Smooth muscle cell (in vitro differentiated cells): Measurements from ENCODE around the gene EIF4EBP2. TPM values are rescaled to one million over a fixed set of nuclear protein-coding genes. Genes with fewer than 3 reads are reported as not detected.

Experiments
- DNase-seq: peaks from one replicate; lab custom pipeline; 2025; ENCODE audit not compliant: unreplicated experiment; lab: John Stamatoyannopoulos, UW
- H2AFZ ChIP-seq: fragments of 200-600 bp; sonication (generic); 2 replicates; pipeline ENCODE4 v1.6.0; 2016; ENCODE audit warnings: antibody characterized with exemption, low read depth, mild to moderate bottlenecking
- H3F3A ChIP-seq: fragments of 200-600 bp; sonication (generic); 2 replicates; pipeline ENCODE4 v1.6.0; 2017; ENCODE audit warnings: antibody characterized with exemption, low read depth
- H3K27ac ChIP-seq: fragments of 200-600 bp; sonication (generic); 2 replicates; pipeline ENCODE4 v1.5.1; 2016; ENCODE audit warnings: low read depth, mild to moderate bottlenecking
- H3K27me3 ChIP-seq: fragments of 200-600 bp; sonication (generic); 2 replicates; pipeline ENCODE4 v1.6.1; 2016; ENCODE audit warnings: low read depth, mild to moderate bottlenecking
- H3K36me3 ChIP-seq: fragments of 200-600 bp; sonication (generic); 2 replicates; pipeline ENCODE4 v1.5.1; 2016; ENCODE audit warnings: low read depth
- H3K4me1 ChIP-seq: fragments of 200-600 bp; sonication (generic); 2 replicates; pipeline ENCODE4 v1.5.1; 2016; ENCODE audit warnings: low read depth
- H3K4me2 ChIP-seq: fragments of 200-600 bp; sonication (generic); 2 replicates; pipeline ENCODE4 v1.6.0; 2016; ENCODE audit warnings: mild to moderate bottlenecking
- H3K4me3 ChIP-seq: fragments of 200-600 bp; sonication (generic); 2 replicates; pipeline ENCODE4 v1.5.1; 2016; ENCODE audit warnings: mild to moderate bottlenecking
- H3K79me2 ChIP-seq: fragments of 200-600 bp; sonication (generic); 2 replicates; pipeline ENCODE4 v1.6.0; 2016; ENCODE audit warnings: low read depth, mild to moderate bottlenecking
- H3K9ac ChIP-seq: fragments of 200-600 bp; sonication (generic); 2 replicates; pipeline ENCODE4 v1.6.0; 2016; ENCODE audit warnings: low read depth
- H3K9me3 ChIP-seq: fragments of 200-600 bp; sonication (generic); replicated peaks from 2 replicates; pipeline ENCODE4 v1.5.1; 2016; ENCODE audit warnings: low read depth
- H4K20me1 ChIP-seq: fragments of 200-600 bp; sonication (generic); 2 replicates; pipeline ENCODE4 v1.6.0; 2016; ENCODE audit warnings: low read depth
- CTCF ChIP-seq: fragments of 200-600 bp; sonication (generic); IDR thresholded peaks from 2 replicates; pipeline ENCODE4 v1.5.1; 2017; ENCODE audit warnings: borderline replicate concordance, mild to moderate bottlenecking, antibody characterized with exemption; ENCODE audit not compliant: insufficient read depth, poor library complexity, severe bottlenecking
- WGBS: methylation state at CpG from one replicate; pipeline ENCODE4 v1.1.7; 2016; ENCODE audit warnings: low lambda C conversion rate; 5-methylcytosine and 5-hydroxymethylcytosine counted together
- polyA plus RNA-seq: library from polyadenylated mRNA; unstranded; fragments of >200 nt; fragmentation: Nextera tagmentation; extraction: Ambion mirVana; gene quantifications from 2 replicates; pipeline ENCODE4 v1.2.1, GENCODE V29; 2016
- total RNA-seq: library from RNA; depleted of rRNA; stranded (reverse); fragments of >200 nt; gene quantifications from 2 replicates; pipeline ENCODE4 v1.2.3, GENCODE V29; 2014

Gene EIF4EBP2
- total and polyA plus RNA-seq, 2 experiments from 2014 or later: 35.9 to 43.9 TPM

DNA sequence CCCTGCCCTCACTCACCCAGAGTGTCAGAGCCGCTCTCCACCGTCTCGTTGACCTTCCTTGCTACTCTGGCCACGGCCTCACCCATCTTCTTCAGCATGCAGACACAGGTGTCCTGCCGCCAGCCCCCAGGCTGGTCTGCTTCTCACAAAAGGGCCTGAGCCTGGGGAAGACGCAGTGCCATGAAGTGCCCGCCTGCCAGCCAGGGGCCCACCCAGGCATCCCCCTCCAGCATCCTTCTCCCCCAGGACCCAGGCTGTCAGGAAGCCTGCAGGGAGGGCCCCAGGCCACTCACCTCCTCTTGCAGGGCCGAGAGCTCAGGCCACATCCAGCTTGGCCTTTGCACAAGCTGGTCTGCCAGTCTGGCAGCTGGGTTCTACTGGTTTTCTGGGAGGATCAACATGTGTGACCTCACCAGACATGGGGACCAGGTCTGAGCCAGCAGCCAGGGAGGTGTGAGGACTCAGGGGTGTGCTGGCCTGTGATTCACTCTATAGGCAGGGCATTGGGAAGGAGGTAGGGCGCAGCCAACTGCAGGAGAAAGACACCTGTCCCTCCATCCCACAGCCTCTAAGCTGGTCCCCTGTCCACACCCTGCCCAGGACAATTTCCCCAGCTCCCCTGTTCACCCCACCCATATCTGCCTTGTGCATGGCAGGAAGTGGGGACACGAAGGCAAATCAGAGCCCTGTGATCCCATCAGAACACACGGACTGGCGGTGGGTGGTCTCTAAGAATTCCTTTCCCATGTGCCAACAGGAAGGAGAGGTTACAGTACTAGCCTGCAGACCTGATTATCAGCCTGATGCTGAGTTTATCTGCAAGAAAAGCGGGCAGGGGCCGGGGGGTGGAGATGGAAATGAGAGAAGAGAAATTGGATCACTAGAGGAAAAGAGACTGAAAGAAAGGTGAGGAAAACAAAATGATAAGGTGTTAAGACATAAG, 27.2 kb upstream of the EIF4EBP2 start:
- no peaks in the 10 kb centered on the region for H3K9me3 ChIP-seq
- no peak overlapping the region for H2AFZ ChIP-seq
- 73% methylated on average over 14 of the region's 14 CpGs for WGBS
- no peaks in the 10 kb centered on the region for H3K36me3 ChIP-seq
- no peak for TF ChIP-seq CTCF
- H3K4me2 ChIP-seq: no peak overlapping the region
- H3F3A ChIP-seq: no peaks in the 10 kb centered on the region
- no peak for DNase-seq
- peaks cover 10% of the 10 kb centered on the region for H3K27me3 ChIP-seq
- no peak overlapping the region for H3K27ac ChIP-seq
- no peak overlapping the region for H3K9ac ChIP-seq
- peaks cover 7% of the 10 kb centered on the region for H3K4me1 ChIP-seq
- H3K79me2 ChIP-seq: no peaks in the 10 kb centered on the region
- H3K4me3 ChIP-seq: no peak overlapping the region
- H4K20me1 ChIP-seq: peaks cover 57% of the 10 kb centered on the region

DNA sequence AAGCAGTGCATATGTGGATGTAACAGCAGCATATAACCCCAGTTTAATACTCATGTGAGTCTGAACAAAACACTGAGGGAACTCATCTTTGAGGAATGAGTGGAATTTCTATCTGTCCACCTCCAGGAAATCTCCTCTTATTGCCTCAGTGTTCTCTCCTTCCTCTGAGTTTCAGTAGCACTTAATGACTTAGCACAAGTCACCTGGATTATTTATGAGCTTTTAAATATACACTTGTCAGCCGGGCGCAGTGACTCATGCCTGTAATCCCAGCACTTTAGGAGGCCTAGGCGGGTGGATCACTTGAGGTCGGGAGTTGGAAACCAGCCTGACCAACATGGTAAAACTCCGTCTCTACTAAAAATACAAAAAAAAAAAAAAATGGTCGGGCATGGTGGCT, 25.8 kb upstream of the EIF4EBP2 start:
- WGBS: 14% methylated on average over 6 of the region's 6 CpGs
- H3K4me1 ChIP-seq: peaks cover 12% of the 10 kb centered on the region
- no peak overlapping the region for H3K9ac ChIP-seq
- H2AFZ ChIP-seq: no peak overlapping the region
- no peak for DNase-seq
- H3K79me2 ChIP-seq: no peaks in the 10 kb centered on the region
- H3K36me3 ChIP-seq: no peaks in the 10 kb centered on the region
- no peaks in the 10 kb centered on the region for H3K9me3 ChIP-seq
- H3K27me3 ChIP-seq: peaks cover 10% of the 10 kb centered on the region
- H3F3A ChIP-seq: no peaks in the 10 kb centered on the region
- H4K20me1 ChIP-seq: peaks cover 57% of the 10 kb centered on the region
- no peak overlapping the region for H3K4me3 ChIP-seq
- no peak overlapping the region for H3K4me2 ChIP-seq
- TF ChIP-seq CTCF: no peak
- H3K27ac ChIP-seq: peak overlapping the region; percentile 51

DNA sequence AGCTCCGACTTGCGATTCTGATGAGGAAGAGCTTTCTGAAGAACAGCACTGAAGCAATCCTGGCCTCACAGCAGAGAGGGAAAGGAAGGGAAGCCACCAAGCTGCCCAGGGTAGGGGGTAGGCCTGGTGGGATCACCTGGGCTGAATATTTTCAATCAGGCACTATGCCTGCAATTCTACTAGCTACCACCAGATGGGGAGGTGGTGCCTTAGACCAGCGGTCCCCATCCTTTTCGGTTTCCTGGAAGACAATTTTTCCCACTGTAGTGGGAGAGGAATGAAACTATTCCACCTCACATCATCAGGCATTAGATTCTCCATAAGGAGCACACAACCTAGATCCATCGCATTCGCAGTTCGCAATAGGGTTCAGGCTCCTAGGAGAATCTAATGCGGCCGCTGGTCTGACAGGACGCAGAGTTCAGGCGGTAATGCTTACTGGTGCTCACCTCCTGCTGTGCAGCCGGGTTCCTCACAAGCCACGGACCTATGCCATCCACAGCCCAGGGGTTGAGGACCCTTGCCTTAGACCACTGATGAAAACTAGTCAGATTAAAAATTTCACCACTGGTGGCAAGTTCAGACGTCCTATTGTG, 24.3 kb upstream of the EIF4EBP2 start:
- DNase-seq: no peak
- Histone ChIP-seq H3K9me3 (no peaks in the 10 kb centered on the region), H3F3A (no peaks in the 10 kb centered on the region), H2AFZ (no peak overlapping the region), H3K4me3 (no peak overlapping the region), H3K79me2 (no peaks in the 10 kb centered on the region), H3K9ac (no peak overlapping the region), H3K27me3 (peaks cover 10% of the 10 kb centered on the region), H3K4me2 (no peak overlapping the region), H3K36me3 (no peaks in the 10 kb centered on the region), H3K4me1 (peaks cover 12% of the 10 kb centered on the region), H4K20me1 (peaks cover 54% of the 10 kb centered on the region), H3K27ac (no peak overlapping the region)
- peak; percentile 40 for TF ChIP-seq CTCF
- WGBS: 78% methylated on average over 14 of the region's 14 CpGs
